IPS-20b (cell line): ENCODE results near the gene RPRM.
"Not testable (repeated sequence)": the region's sequence is repeated elsewhere in the genome, so short reads cannot be mapped to it uniquely, and the experiment has no call there.

Experiments
- H3K27ac ChIP-seq: one replicate; pipeline ENCODE4 v1.5.1; 2013; ENCODE audit warnings: low read length
- H3K27me3 ChIP-seq: 2 replicates; pipeline ENCODE4 v1.6.1; 2013; ENCODE audit warnings: mild to moderate bottlenecking, low read length, inconsistent platforms; ENCODE audit not compliant: insufficient read depth
- H3K36me3 ChIP-seq: 2 replicates; pipeline ENCODE4 v1.6.1; 2013; ENCODE audit warnings: low read depth, mild to moderate bottlenecking, inconsistent platforms, low read length, moderate library complexity; ENCODE audit not compliant: insufficient read depth
- H3K4me1 ChIP-seq: 2 replicates; pipeline ENCODE4 v1.6.1; 2013; ENCODE audit warnings: mild to moderate bottlenecking, control low read depth, inconsistent platforms, low read length, moderate library complexity; ENCODE audit not compliant: insufficient read depth
- H3K4me3 ChIP-seq: 2 replicates; pipeline ENCODE4 v1.5.1; 2013; ENCODE audit warnings: mild to moderate bottlenecking, low read length, inconsistent platforms
- H3K9ac ChIP-seq: 2 replicates; pipeline ENCODE4 v1.6.1; 2013; ENCODE audit warnings: low read depth, mild to moderate bottlenecking, inconsistent platforms, low read length, moderate library complexity
- H3K9me3 ChIP-seq: 2 replicates; pipeline ENCODE4 v1.6.1; 2013; ENCODE audit warnings: mild to moderate bottlenecking, low read depth, low read length, inconsistent platforms; ENCODE audit not compliant: insufficient read depth

Gene RPRM

GRCh38 chr2:153455403-153455802 is 23.2 kb downstream of the RPRM start:
- H3K27ac ChIP-seq = no peak overlapping the region
- H3K4me1 ChIP-seq = peaks cover 9% of the 10 kb centered on the region; the same call in 1 of the 2 replicates
- no peak overlapping the region for H3K9ac ChIP-seq
- H3K36me3 ChIP-seq = no peaks in the 10 kb centered on the region
- H3K27me3 ChIP-seq = no peaks in the 10 kb centered on the region
- H3K4me3 ChIP-seq = no peak overlapping the region
- H3K9me3 ChIP-seq = no peaks in the 10 kb centered on the region

- Histone ChIP-seq H3K36me3 (no peaks in the 10 kb centered on the region; the same call in 1 of the 2 replicates), H3K4me1 (no peaks in the 10 kb centered on the region)
These were observed 27.0 kb downstream of the RPRM start for GRCh38 chr2:153451611-153452010.

GRCh38 chr2:153443106-153443505 is 35.5 kb downstream of the RPRM start:
- Histone ChIP-seq H3K4me1 (no peaks in the 10 kb centered on the region), H3K36me3 (no peaks in the 10 kb centered on the region), H3K4me3 (no peak overlapping the region), H3K9ac (no peak overlapping the region), H3K27ac (no peak overlapping the region), H3K27me3 (no peaks in the 10 kb centered on the region), H3K9me3 (peaks cover 10% of the 10 kb centered on the region)

More at GRCh38 chr2:153451611-153452010, 27.0 kb downstream of the RPRM start:
- no peak overlapping the region for H3K4me3 ChIP-seq
- H3K27me3 ChIP-seq = no peaks in the 10 kb centered on the region
- no peaks in the 10 kb centered on the region for H3K9me3 ChIP-seq
- no peak overlapping the region for H3K27ac ChIP-seq
- no peak overlapping the region for H3K9ac ChIP-seq

DNA sequence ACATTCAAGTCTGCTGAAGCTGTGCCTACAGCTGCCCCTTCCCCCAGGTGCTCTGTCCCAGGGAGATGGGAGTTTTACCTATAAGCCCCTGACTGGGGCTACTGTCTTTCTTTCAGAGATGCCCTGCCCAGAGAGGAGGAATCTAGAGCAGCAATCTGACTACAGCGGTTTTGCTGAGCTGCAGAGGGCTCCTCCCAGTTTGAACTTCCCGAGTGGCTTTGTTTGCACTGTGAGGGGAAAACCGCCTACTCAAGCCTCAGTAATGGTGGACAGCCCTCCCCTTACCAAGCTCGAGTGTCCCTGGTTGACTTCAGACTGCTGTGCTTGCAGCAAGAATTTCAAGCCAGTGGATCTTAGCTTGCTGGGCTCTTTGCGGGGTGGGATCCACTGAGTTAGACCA is 35.9 kb downstream of the RPRM start:
- H3K9me3 ChIP-seq = peaks cover 10% of the 10 kb centered on the region
- not testable (repeated sequence) for H3K27ac ChIP-seq, H3K9ac ChIP-seq, H3K36me3 ChIP-seq, H3K4me1 ChIP-seq, H3K27me3 ChIP-seq, H3K4me3 ChIP-seq

- not testable (repeated sequence) for H3K9ac ChIP-seq, H3K4me1 ChIP-seq, H3K36me3 ChIP-seq, H3K4me3 ChIP-seq, H3K27ac ChIP-seq, H3K27me3 ChIP-seq
- H3K9me3 ChIP-seq = peaks cover 10% of the 10 kb centered on the region
These were observed 38.5 kb downstream of the RPRM start for GRCh38 chr2:153440090-153440489.

GRCh38 chr2:153433403-153433802 is 45.2 kb downstream of the RPRM start:
- no peaks in the 10 kb centered on the region for H3K9me3 ChIP-seq
- H3K27me3 ChIP-seq = no peaks in the 10 kb centered on the region
- no peak overlapping the region for H3K9ac ChIP-seq
- H3K36me3 ChIP-seq = no peaks in the 10 kb centered on the region
- H3K4me1 ChIP-seq = peaks cover 4% of the 10 kb centered on the region; the same call in 1 of the 2 replicates
- H3K27ac ChIP-seq = no peak overlapping the region
- no peak overlapping the region for H3K4me3 ChIP-seq

- Histone ChIP-seq H3K4me1 (peaks cover 4% of the 10 kb centered on the region; the same call in 1 of the 2 replicates), H3K9me3 (no peaks in the 10 kb centered on the region), H3K36me3 (no peaks in the 10 kb centered on the region), H3K4me3 (no peak overlapping the region), H3K9ac (no peak overlapping the region), H3K27me3 (no peaks in the 10 kb centered on the region), H3K27ac (no peak overlapping the region)
These were observed 46.2 kb downstream of the RPRM start for GRCh38 chr2:153432381-153432780.

GRCh38 chr2:153431114-153431513 is 47.4 kb downstream of the RPRM start:
- Histone ChIP-seq H3K4me1 (peaks cover 4% of the 10 kb centered on the region; the same call in 1 of the 2 replicates), H3K9me3 (no peaks in the 10 kb centered on the region)

More at GRCh38 chr2:153431114-153431513, 47.4 kb downstream of the RPRM start:
- Histone ChIP-seq H3K9ac (no peak overlapping the region), H3K27ac (no peak overlapping the region), H3K27me3 (no peaks in the 10 kb centered on the region), H3K4me3 (no peak overlapping the region), H3K36me3 (no peaks in the 10 kb centered on the region)
